PC-3 (cell line): ENCODE results near the gene SETBP1. TPM values are rescaled to one million over a fixed set of nuclear protein-coding genes. Genes with fewer than 3 reads are reported as not detected.

Source experiments
- ATAC-seq: fragments of 200-7000 bp; cut with Tn5 transposase; 2 replicates; pipeline ENCODE4 v1.9.1; 2020; ENCODE audit warnings: mild to moderate bottlenecking, moderate library complexity
- BruUV-seq: library from RNA; stranded (reverse); fragments of 400-500 nt; replicated peaks from 2 replicates; lab custom pipeline; 2021; lab: Mats Ljungman, UMichigan
- CTCF ChIA-PET: fragments of 300-600 bp; sonication (Branson Sonifier 250); formaldehyde crosslinking; loops from one replicate; lab custom pipeline; 2022; ENCODE audit warnings: antibody characterized with exemption; lab: Charles Lee
- POLR2A ChIA-PET: fragments of 300-600 bp; sonication (Branson Sonifier 250); formaldehyde crosslinking; loops from one replicate; lab custom pipeline; 2022; ENCODE audit warnings: antibody characterized with exemption; ENCODE audit not compliant: unreplicated experiment; lab: Charles Lee
- DNase-seq: peaks from one replicate; pipeline ENCODE4 v3.0.0-alpha.2; 2015
- H2AFZ ChIP-seq: fragments of 300-600 bp; sonication (generic); 2 replicates; pipeline ENCODE4 v1.6.0; 2016; ENCODE audit warnings: antibody characterized with exemption, low read length
- H3F3A ChIP-seq: fragments of 300-600 bp; sonication (generic); one replicate; pipeline ENCODE4 v1.6.0; 2017; ENCODE audit warnings: antibody characterized with exemption, low read length, control low read depth, mild to moderate bottlenecking; ENCODE audit not compliant: unreplicated experiment
- H3K27ac ChIP-seq: fragments of 300-600 bp; sonication (generic); 2 replicates; pipeline ENCODE4 v1.5.1; 2016; ENCODE audit warnings: mild to moderate bottlenecking, low read length
- H3K27me3 ChIP-seq: fragments of 300-600 bp; sonication (generic); 2 replicates; pipeline ENCODE4 v1.6.1; 2016; ENCODE audit warnings: low read length, mixed read lengths
- H3K36me3 ChIP-seq: fragments of 300-600 bp; sonication (generic); 2 replicates; pipeline ENCODE4 v1.6.1; 2016; ENCODE audit warnings: low read depth, mixed run types, low read length, mixed read lengths
- H3K4me1 ChIP-seq: fragments of 300-600 bp; sonication (generic); 2 replicates; pipeline ENCODE4 v1.5.1; 2016; ENCODE audit warnings: low read length; ENCODE audit not compliant: insufficient read depth
- H3K4me2 ChIP-seq: fragments of 300-600 bp; sonication (generic); 2 replicates; pipeline ENCODE4 v1.6.0; 2016; ENCODE audit warnings: low read length
- H3K4me3 ChIP-seq: fragments of 300-600 bp; sonication (generic); 2 replicates; pipeline ENCODE4 v1.5.1; 2016; ENCODE audit warnings: mild to moderate bottlenecking, low read length, mixed read lengths
- H3K79me2 ChIP-seq: fragments of 300-600 bp; sonication (generic); 2 replicates; pipeline ENCODE4 v1.6.1; 2017; ENCODE audit warnings: low read length, mixed read lengths
- H3K9ac ChIP-seq: fragments of 300-600 bp; sonication (generic); 2 replicates; pipeline ENCODE4 v1.6.0; 2016; ENCODE audit warnings: mild to moderate bottlenecking, low read length
- H3K9me2 ChIP-seq: fragments of 300-600 bp; sonication (generic); replicated peaks from 2 replicates; pipeline ENCODE4 v1.6.1; 2016; ENCODE audit warnings: mixed run types, low read length, mixed read lengths
- H3K9me3 ChIP-seq: fragments of 300-600 bp; sonication (generic); 2 replicates; pipeline ENCODE4 v1.6.1; 2016; ENCODE audit warnings: low read length, mixed read lengths
- H4K20me1 ChIP-seq: fragments of 300-600 bp; sonication (generic); 2 replicates; pipeline ENCODE4 v1.6.1; 2016; ENCODE audit warnings: low read length, mixed read lengths
- CTCF ChIP-seq: fragments of 300-600 bp; sonication (generic); conservative IDR thresholded peaks from 2 replicates; pipeline ENCODE4 v1.5.1; 2017; ENCODE audit warnings: antibody characterized with exemption, low read depth, mild to moderate bottlenecking, low read length
- EZH2 ChIP-seq: fragments of 300-600 bp; sonication (generic); IDR thresholded peaks from one replicate; pipeline ENCODE4 v1.6.1; 2017; ENCODE audit warnings: antibody characterized with exemption, mild to moderate bottlenecking, low read length; ENCODE audit not compliant: unreplicated experiment
- EZH2phosphoT487 ChIP-seq: fragments of 300-600 bp; sonication (generic); IDR thresholded peaks from 2 replicates; pipeline ENCODE4 v1.6.1; 2018; ENCODE audit warnings: mild to moderate bottlenecking, antibody characterized with exemption, low read length, borderline replicate concordance
- intact Hi-C: fragments of 100-400 bp; cut with micrococcal nuclease; formaldehyde crosslinking; loops from 2 replicates; pipeline ENCODE4 v1.9.0; 2023
- total RNA-seq: library from RNA; depleted of rRNA; stranded (reverse); fragments of >200 nt; gene quantifications from 2 replicates; pipeline ENCODE4 v1.2.3, GENCODE V29; 2014

The SETBP1 gene
- total RNA-seq, 1 experiment from 2014 or later: 2.3 TPM

- POLR2A ChIA-PET: no interaction called here
Measured at GRCh38 chr18:45061359-45061758, 380.7 kb downstream of the SETBP1 start.

GRCh38 chr18:45063246-45064038 lies 382.8 kb downstream of the SETBP1 start:
- H4K20me1 ChIP-seq: no peaks in the 10 kb centered on the region
- H3K9me2 ChIP-seq: no peaks in the 10 kb centered on the region
- DNase-seq (no peak), ATAC-seq (no peak)
- no peak overlapping the region for H2AFZ ChIP-seq
- BruUV-seq: no TSS peak
- H3F3A ChIP-seq: no peaks in the 10 kb centered on the region
- H3K4me3 ChIP-seq: no peak overlapping the region
- H3K27ac ChIP-seq: no peak overlapping the region
- CTCF ChIA-PET: no interaction called here
- H3K9ac ChIP-seq: no peak overlapping the region
- no peaks in the 10 kb centered on the region for H3K79me2 ChIP-seq
- no peaks in the 10 kb centered on the region for H3K36me3 ChIP-seq
- H3K9me3 ChIP-seq: no peaks in the 10 kb centered on the region
- no peak for TF ChIP-seq CTCF
- no peak for TF ChIP-seq EZH2
- no peak for TF ChIP-seq EZH2phosphoT487
- H3K27me3 ChIP-seq: no peaks in the 10 kb centered on the region
- intact Hi-C loops: no loop called here
- POLR2A ChIA-PET: no interaction called here
- H3K4me2 ChIP-seq: no peak overlapping the region
- peaks cover 14% of the 10 kb centered on the region for H3K4me1 ChIP-seq

More at GRCh38 chr18:45061359-45061758, 380.7 kb downstream of the SETBP1 start:
- ATAC-seq: no peak
- H3K9me3 ChIP-seq: no peaks in the 10 kb centered on the region
- peaks cover 14% of the 10 kb centered on the region for H3K4me1 ChIP-seq
- H3K4me2 ChIP-seq: no peak overlapping the region
- H3K36me3 ChIP-seq: no peaks in the 10 kb centered on the region
- no peak overlapping the region for H2AFZ ChIP-seq
- TF ChIP-seq EZH2 (no peak), EZH2phosphoT487 (no peak)
- H3K4me3 ChIP-seq: no peak overlapping the region
- H3K79me2 ChIP-seq: no peaks in the 10 kb centered on the region
- intact Hi-C loops: no loop called here
- no peak overlapping the region for H3K9ac ChIP-seq
- DNase-seq: no peak
- no peak overlapping the region for H3K27ac ChIP-seq
- H3K9me2 ChIP-seq: no peaks in the 10 kb centered on the region
- CTCF ChIA-PET: no interaction called here
- no peaks in the 10 kb centered on the region for H3F3A ChIP-seq
- no peaks in the 10 kb centered on the region for H4K20me1 ChIP-seq
- no peaks in the 10 kb centered on the region for H3K27me3 ChIP-seq
- BruUV-seq: no TSS peak

GRCh38 chr18:45066210-45066609 lies 385.5 kb downstream of the SETBP1 start:
- no peak overlapping the region for H2AFZ ChIP-seq
- ChIA-PET CTCF (no interaction called here), POLR2A (no interaction called here)
- ATAC-seq (no peak), DNase-seq (no peak)
- H3F3A ChIP-seq: no peaks in the 10 kb centered on the region
- H3K27ac ChIP-seq: no peak overlapping the region
- H3K4me1 ChIP-seq: no peaks in the 10 kb centered on the region
- no peaks in the 10 kb centered on the region for H3K9me3 ChIP-seq
- H3K9me2 ChIP-seq: no peaks in the 10 kb centered on the region
- no TSS peak for BruUV-seq
- no peaks in the 10 kb centered on the region for H4K20me1 ChIP-seq
- no peaks in the 10 kb centered on the region for H3K36me3 ChIP-seq
- no peak overlapping the region for H3K4me3 ChIP-seq
- TF ChIP-seq CTCF: no peak
- no peak for TF ChIP-seq EZH2phosphoT487
- TF ChIP-seq EZH2: no peak
- intact Hi-C loops: no loop called here
- H3K27me3 ChIP-seq: no peaks in the 10 kb centered on the region
- no peaks in the 10 kb centered on the region for H3K79me2 ChIP-seq
- H3K9ac ChIP-seq: no peak overlapping the region
- no peak overlapping the region for H3K4me2 ChIP-seq
